DMS153 treated with DMSO at 0.1 percent for 48 hours (cell line): ENCODE results near the gene PALLD.

Experiments used
- DNase-seq: peaks from one replicate; lab custom pipeline; 2025; ENCODE audit not compliant: unreplicated experiment; lab: John Stamatoyannopoulos, UW

The PALLD gene

DNA sequence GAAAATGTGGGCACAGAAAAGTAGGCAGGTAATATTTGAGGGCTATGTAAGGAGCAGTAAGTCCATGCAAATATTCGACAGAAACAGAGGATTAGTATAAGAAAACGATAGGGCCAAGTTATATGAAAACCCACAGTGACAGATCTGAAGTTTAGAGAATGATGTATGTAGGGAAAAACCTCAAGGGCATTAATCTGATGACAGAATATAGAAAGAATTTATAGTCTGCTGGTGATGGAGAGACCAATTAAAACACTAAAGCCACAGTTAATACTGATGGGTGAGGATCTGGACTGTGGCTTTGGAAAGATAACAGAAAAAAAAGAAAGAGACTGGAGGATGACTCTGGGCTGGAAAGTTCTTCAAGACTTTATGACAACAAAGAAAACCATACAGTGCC, 169.7 kb downstream of the PALLD start:
- DNase-seq = no peak

DNA sequence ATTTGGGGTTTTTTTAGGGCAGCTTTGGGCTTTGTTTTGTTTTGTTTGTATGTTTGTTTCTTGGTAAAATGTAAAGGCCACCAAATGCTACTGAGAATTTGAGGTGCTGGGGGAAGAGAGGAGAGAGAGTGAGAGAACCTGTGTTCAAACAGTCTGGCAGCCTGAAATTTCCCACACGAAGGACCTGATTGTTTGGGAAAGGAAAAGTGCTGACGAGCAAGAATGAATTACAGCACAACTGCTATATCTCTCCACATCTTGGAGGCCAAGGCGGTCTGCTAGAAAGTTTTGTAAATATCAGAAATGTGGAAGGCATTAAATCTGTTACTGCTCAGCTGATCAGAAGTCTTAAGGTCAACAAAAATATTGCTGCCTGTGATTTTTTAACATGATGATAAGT, 170.5 kb downstream of the PALLD start:
- no peak for DNase-seq

DNA sequence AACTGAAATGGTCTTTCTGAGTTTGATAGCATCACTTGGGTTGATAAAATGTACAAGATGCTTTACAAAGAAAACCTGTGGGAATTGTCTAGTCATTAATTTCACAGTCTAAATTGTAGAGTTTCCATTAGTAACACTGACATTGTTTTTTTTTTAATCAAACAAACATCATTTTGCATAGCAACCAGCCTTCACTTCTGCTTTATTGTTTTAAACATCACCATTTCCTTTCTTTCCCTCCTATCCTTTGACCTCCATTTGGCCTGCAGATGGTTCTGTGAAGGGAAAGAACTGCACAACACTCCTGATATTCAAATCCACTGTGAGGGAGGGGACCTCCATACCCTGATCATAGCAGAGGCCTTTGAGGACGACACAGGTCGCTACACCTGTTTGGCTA, 171.1 kb downstream of the PALLD start:
- DNase-seq = no peak

DNA sequence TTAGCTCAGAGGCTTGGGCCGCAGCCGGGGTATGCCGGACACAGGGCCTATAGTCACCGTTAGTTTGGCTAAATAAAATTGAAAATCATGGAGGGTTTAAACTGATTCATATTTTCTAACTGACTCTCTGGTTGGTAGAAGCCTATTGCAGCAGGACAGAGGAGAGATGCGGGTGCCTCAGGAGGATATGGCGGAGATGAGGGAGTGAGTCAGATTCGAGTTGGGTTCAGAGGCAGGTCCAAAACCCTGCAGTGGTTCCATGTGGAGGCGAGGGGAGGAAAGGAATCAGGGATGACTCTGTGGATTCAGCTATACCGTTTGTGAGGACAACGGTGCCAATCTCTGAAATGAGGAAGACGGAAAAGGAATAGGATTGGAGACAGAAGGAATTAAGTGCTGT, 176.6 kb downstream of the PALLD start:
- no peak for DNase-seq

DNA sequence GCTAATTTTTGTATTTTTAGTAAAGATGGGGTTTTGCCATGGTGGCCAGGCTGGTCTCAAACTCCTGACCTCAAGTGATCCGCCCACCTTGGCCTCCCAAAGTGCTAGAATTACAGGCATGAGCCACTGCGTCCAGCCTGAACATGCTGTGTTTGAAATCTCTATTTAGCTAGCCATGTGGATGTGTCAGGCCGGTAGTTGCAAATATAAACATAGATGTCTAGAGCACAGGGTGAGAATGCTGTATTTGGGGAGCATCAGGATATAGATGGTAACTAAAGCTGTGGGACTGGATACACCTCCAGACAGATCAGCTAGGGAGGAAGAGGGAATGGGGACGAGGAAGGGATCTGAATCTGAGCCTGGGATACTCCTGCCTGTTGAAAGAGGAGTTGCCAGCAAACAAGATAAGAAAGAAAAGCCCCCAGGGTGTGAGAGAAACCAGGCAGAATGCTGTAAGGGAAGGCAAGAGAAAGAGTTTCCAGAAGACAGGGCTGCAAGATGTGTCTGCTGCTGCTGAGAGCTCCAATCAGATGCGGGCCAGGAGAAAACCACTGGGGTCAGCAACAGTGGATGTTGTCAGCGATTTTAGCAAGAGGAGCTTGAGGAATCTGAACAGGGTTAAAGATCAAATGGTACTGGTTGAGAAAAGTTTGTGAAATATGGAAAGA, 177.4 kb downstream of the PALLD start:
- no peak for DNase-seq

DNA sequence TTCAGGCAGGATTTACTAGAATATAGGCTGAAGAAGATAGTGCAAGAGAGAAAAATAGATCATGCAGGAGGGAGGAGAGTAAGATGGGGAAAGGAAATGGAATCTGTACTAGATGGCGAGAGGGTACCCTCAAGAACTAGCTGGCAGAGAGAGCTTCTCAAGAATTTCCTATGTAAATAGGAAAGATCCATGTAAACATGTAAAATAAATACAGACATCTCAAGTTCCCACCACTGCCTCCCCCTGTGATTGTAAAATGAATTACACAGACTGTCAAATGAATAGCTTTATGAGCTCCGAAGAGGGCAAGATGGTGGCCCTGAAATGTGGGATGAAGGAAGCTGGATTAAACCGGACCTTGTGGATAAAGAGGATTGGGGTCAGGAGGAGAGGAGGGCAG, 178.0 kb downstream of the PALLD start:
- DNase-seq = no peak

DNA sequence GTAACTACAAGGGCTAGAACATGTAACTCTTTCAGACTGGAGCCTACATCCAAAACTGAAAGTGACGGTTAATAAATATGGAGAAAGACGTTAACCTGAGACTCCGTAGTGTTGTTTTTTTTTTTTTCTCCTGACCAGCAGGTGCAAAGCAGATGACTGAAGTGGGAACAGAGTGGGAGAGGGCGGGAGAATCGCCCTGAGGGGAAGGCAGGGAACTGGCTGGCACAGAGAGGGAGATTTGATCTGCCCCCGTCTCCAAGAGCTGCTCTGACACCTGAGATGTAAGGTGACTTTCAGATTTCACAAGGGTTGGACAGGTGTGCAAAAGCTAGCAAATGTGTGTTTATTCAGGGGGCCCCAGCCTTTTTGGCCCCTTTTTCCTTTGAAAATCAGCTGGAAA, 180.2 kb downstream of the PALLD start:
- DNase-seq = no peak

DNA sequence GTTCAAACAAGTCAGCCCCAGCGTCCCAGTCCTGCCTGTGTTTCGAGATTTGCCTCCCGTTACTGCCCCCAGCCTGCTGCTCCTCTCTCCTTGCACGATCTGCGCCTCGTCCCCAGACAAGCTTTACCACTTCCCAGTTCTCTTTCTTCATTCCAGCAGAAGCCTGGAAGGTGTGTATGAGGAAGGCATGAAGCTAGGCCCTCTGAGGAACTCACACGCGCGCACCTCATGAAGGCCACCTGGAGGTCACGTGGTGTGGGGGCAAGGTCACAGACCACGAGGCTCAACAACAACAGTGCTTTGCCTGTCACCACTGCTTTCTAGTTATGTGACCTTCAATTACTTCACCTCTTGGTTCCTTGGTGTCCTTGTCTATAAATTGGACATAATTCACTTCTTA, 181.0 kb downstream of the PALLD start:
- DNase-seq = no peak

DNA sequence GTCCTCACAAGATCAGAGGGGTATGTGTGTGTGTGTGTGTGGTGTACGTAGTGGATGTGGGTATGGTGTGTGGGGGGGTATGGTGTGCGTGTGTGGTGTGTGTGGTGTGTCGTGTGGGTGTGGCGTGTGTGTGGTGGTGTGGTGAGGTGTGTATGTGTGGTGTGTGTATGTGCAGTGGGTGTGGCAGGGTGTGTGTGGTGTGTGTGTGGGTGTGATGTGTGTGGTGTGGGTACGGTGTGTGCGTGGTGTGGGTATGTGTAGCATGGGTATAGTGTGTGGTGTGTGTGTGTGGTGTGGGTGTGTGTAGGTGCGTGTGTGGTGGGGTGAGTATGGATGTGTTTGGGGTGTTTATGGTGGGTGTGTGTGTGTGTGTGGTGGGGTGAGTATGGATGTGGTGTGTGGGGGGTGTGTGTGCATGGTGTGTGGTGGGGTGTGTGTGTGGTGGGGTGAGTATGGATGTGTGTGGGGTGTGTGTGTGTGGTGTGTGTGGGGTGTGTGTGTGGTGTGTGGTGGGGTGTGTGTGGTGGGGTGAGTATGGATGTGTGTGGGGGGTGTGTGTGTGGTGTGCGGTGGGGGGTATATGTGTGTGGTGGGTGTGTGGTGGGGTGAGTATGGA, 182.0 kb downstream of the PALLD start:
- DNase-seq = no peak

DNA sequence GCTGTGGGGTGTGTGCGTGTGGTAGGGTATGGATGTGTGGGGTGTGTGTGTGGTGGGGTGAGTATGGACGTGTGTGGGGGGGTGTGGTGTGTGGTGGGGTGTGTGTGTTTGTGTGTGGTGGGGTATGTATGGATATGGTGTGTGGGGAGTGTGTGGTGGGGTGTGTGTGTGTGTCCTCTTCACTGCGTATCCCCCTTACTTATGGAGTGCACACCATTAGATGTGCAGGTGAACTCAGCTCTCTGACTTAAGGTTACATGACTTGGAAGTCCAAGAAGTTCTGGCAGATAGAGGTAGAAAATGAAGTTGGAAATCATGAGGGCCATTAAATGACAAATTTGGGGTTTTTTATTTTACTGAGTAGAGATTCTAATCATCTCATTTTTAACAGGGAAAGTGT, 182.5 kb downstream of the PALLD start:
- no peak for DNase-seq

DNA sequence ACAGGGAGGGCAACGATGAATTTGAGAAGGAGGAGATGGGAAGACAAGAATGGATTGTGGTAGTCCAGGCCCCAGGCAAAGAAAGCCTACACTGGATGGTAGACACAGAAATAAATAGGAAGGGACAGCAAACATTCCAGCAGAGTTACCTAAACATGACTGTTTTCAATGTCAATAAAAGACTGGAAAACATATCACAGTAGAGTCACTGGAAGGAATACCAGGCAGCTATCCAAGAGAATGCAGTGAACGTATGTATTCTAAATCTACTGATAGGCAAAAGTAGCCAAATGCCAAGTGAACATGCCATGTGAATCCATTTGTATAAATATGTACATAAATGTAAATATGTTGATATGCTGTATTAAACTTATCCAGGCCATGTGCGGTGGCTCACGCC, 183.0 kb downstream of the PALLD start:
- no peak for DNase-seq

DNA sequence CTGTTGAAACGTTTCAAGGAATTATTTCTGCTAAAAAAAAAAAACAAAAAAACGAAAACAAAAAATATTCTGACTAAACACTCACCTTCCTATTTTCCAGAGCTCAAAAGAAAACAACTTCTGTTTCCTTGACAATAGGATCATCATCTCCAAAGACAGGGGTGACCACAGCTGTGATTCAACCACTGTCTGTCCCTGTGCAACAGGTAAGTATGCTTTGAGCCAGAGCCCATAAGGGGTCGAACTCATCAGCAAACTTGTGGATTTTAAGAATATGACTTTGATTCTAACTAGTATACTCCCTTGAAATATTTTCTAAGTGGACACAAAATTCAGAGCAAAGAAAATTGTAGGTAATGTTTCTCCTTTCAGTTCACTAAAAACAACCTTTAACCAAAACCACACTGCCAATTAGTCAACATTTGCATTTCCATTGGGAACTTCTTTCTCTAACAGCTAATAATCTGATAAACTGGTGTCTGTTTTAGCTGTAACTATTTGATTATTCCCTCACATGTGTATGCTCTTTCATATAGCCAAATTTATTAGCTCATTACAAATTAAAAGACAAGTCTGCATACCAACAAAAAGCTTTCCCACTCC, 186.1 kb downstream of the PALLD start:
- DNase-seq = no peak

DNA sequence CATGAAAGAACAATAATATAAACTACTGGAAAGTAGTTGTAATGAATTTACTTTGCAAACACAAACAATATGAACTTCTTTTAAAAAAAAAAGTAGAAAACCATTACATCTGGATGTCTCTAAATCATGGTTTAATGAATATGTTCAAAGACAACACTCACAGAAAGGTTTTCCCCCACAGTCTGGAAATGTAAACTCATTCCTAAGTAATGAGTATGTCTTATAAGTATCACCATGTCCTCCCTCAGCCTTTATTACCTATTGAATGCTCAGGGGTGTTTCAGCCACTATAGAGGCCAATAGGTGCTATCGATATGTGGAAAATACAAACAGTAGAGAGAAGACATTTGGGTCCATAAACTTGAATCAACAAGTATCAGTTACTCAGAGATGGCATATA, 186.7 kb downstream of the PALLD start:
- no peak for DNase-seq

DNA sequence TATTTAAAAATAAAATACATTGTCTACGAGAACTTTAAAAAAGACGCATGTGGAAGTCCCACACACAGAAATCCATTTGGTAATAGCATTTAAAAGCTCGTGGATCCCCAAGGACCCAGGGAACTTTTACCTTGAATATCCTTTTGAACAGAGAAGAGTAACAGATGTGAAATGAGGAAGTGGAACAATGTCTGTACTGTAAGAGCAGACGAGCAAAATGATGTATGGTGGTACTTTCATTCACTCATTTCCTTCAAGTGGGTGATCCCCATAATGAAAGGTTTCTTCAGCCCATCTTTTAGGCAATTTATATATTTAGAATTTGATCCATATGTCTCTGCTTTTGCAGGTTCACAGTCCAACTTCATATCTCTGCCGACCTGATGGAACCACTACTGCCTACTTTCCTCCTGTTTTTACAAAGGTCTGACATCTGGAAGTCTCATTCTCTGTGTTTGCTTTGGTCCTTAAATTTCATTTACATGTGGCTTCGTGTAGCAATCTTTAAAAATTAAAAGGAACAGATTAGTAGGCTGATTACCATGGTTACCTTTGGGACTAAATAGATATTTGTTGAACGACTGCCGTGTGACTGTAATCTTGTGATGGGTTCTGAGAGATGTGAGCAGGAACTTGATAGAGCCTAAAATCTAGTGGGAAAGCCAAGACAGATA, 188.4 kb downstream of the PALLD start:
- no peak for DNase-seq

DNA sequence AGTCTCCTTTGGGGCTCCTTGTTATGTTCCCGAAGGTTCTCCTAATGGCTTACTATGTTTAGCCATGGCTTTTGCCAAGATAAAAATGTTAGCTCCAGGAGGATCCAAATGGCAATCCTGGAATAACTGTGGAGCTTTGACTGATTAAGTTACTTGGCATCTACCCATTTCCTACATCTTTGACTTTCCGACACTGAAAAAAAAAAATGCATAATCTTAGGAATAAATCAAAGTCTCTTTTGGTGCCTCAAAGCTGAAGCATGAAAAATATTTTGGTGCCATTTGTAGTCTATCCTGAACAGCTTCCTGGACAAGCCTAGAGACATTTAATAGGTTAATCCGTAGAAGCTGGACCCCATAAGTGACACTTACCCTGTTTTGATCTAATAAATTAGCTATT, 191.7 kb downstream of the PALLD start:
- no peak for DNase-seq

DNA sequence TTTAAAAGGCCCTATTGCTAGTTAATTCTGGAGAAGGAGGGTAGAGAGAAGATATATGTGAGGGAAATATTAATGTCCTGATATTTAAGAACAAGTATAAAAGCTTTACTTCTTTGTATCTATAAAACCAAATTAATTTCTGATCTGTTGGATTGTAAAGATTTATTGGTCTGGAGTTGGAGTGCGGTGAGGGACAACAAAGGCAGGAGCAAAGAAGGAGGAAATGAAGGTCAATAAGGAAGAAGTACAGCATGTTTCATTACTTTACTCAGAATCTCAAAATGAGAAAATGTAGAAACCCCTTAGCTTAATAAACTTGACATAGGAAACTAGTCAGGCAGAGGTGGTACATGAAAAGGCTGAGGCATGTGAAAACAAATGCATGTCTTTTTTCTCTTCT, 192.9 kb downstream of the PALLD start:
- no peak for DNase-seq

DNA sequence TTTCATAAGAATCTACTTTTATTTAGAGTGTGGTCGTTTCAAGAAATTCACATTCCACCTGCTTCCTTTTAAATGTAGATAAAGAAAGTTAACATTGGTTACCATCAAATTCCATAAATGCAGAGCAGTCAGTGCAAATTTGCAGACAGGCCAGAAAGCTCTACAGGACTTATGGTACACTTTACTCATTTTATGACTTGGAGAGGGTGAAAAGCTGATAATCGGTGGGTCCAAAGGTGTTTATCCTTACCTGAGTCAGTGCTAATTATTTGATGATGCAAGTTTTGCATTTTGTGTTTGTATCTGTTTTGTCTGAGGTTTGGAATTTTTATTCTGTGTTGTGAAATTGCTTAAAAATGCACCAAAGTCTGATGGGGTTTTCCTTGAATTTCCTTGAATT, 193.3 kb downstream of the PALLD start:
- DNase-seq = no peak

DNA sequence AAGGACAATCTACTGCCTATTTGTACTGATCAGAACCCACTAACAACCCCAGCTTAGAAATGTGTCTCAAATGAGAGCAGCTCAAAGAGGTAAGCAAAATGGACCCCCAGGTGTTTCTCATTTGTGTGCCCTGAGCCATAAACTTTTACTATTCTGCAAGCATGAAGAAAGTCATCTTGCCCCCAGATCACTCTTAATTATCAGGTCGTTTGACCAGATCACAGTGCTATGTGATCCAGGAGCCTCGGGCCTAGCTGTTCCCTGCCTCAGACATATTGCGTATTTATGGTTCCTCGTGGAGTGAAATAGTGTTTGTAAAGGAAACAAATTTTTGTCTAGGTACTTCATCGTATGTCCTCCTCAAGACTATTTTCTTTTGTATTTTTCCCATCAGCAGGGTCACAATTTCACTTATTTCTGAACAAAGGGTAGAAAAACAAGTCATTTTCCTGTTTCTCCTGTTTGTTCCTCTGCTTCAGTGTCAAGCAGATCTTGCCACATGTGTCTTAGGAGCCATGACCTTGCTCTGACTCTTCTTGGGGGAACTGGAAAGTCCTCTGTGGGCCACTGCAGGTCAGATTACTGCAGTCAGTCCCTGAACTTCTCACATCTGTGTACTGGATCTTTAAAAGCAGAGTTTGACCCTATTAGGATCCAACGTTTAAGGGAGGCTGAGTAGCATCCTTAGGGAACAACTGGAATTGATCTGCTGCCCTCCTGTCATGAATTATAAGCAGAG, 194.9 kb downstream of the PALLD start:
- no peak for DNase-seq

DNA sequence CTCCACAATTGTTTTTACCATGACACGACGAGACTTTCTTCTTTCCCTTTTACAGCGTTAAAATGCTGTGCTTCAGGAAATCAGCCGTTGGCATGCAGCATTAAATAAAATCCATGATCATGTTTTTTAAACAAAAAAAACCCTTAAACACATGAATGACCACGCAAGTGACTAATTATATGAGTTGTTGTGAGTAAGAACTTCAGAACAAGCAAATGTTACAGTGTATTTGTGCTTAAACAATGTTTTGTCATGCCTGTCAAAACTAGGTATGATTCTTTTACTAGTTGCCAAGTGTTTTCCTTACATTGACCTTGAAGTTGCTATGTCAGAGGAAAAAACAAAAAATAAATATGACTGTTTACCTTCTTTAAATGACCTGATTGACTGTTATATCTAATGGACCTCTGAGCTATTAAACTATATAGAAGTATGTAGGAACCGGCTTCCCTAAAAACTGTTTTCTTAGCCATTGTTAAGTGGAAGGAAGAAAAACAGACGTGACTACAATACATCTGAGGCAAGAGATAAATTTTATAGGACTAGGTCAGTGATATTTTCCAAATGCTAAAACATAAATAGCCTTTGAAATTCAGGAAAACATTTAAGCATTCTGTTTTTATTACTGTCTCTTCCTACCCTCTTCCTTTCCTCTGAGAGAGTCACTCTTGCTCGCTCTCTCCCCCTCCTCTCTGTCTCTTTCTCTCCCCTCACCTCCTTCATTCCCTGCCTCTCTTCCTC, 197.1 kb downstream of the PALLD start:
- DNase-seq = no peak

DNA sequence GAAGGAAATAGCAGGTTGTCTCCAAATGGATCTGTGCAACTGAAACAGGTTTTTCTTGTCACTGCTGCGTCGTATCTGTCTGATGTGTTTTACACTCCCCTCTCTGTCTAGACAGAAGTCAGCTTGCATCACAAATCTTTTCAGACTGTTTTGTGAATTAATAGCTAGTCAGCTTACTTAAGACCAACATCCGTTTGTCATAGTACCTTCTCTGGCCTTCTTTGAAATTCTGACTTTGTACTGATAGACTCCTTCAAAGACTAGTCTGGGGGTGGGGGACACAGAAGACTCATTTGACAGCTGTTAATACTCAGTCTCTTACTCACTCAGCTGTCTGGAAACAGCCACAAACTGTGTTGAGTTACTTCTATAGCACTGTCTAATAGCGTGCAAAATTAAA, 197.8 kb downstream of the PALLD start:
- DNase-seq = no peak

DNA sequence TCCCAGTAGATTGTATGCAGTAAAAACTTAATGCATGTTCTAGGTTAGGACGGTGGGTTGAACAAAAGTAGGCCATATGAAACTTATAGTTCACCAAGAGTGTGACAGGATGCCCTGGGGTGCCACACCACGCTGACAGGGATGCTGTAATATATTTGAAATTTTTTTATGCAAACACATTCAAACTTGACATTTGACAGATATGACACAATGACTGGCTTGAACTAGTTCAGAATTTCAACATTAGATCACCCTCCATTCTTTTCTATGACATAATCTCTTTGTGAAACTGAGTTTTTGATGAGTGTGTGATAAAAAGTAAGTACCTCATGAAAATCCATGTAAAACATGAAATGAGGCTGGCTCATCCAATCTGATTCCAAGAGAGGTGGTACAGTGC, 198.4 kb downstream of the PALLD start:
- no peak for DNase-seq
